ENCODE data around the gene GRSF1. TPM values are rescaled to one million over a fixed set of nuclear protein-coding genes. Genes with fewer than 3 reads are reported as not detected.

Gene GRSF1
- total and polyA plus RNA-seq, 2 of the 13 experiments (the other 11 are each of a cell fraction or from before 2014, with no cell fraction given), result 66.5 to 103 TPM

DNA sequence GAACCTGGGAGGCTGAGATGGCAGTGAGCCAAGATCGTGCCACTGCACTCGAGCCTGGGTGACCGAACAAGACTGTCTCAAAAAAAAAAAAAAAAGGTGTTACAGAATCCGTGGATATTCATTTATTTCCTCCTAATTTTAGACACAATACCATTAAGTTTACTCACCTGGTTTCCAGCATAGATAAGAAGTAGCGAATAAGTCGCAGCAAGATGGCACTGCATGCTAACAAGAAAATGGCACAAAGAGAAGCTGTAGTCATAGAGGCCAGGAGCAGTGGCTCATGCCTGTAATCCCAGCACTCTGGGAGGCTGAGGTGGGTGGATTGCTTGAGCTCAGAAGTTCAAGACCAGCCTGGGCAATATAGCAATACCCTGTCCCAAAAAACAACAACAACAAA is 45.5 kb upstream of the GRSF1 start (continued):
- TF ChIP-seq, protein P1, sequence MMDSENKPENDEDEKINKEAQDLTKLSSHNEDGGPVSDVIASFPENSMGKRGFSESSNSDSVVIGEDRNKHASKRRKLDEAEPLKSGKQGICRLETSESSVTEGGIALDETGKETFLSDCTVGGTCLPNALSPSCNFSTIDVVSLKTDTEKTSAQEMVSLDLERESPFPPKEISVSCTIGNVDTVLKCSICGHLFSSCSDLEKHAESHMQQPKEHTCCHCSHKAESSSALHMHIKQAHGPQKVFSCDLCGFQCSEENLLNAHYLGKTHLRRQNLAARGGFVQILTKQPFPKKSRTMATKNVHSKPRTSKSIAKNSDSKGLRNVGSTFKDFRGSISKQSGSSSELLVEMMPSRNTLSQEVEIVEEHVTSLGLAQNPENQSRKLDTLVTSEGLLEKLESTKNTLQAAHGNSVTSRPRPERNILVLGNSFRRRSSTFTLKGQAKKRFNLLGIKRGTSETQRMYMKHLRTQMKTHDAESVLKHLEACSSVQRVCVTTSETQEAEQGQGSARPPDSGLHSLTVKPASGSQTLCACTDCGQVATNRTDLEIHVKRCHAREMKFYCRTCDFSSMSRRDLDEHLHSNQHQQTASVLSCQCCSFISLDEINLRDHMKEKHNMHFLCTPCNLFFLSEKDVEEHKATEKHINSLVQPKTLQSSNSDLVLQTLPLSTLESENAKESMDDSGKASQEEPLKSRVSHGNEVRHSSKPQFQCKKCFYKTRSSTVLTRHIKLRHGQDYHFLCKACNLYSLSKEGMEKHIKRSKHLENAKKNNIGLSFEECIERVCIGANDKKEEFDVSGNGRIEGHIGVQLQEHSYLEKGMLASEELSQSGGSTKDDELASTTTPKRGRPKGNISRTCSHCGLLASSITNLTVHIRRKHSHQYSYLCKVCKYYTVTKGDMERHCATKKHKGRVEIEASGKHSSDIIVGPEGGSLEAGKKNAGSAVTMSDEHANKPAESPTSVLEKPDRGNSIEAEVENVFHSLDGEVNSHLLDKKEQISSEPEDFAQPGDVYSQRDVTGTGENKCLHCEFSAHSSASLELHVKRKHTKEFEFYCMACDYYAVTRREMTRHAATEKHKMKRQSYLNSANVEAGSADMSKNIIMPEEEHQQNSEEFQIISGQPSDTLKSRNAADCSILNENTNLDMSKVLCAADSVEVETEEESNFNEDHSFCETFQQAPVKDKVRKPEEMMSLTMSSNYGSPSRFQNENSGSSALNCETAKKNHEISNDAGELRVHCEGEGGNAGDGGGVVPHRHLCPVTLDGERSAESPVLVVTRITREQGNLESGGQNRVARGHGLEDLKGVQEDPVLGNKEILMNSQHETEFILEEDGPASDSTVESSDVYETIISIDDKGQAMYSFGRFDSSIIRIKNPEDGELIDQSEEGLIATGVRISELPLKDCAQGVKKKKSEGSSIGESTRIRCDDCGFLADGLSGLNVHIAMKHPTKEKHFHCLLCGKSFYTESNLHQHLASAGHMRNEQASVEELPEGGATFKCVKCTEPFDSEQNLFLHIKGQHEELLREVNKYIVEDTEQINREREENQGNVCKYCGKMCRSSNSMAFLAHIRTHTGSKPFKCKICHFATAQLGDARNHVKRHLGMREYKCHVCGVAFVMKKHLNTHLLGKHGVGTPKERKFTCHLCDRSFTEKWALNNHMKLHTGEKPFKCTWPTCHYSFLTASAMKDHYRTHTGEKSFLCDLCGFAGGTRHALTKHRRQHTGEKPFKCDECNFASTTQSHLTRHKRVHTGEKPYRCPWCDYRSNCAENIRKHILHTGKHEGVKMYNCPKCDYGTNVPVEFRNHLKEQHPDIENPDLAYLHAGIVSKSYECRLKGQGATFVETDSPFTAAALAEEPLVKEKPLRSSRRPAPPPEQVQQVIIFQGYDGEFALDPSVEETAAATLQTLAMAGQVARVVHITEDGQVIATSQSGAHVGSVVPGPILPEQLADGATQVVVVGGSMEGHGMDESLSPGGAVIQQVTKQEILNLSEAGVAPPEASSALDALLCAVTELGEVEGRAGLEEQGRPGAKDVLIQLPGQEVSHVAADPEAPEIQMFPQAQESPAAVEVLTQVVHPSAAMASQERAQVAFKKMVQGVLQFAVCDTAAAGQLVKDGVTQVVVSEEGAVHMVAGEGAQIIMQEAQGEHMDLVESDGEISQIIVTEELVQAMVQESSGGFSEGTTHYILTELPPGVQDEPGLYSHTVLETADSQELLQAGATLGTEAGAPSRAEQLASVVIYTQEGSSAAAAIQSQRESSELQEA (CRISPR knock-in tag; IDR thresholded peaks at IDR 0.05; ENCODE audit: not compliant biosample characterization), result no peak
- no peak for TF ChIP-seq FOSL1 (CRISPR knock-in tag; IDR thresholded peaks at IDR 0.05; ENCODE audit: borderline replicate concordance)

DNA sequence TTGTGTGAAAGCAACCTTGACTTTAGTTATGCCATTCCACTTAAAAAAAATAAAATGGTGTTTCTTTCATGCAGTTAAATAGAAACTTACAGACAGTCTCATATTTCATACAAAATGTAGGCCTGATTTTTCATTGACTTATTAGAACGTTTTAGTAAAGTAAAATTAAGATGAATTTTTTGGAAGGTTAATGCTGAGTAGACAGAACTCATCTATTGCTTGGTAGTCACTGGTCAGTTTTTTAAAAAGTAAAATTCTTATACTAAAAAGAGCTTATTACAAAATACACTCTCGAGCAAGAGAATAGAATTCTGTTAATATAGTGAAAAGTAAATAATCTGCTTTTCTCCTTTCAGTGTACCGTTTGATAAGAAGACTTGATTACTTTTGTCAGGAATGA is 41.0 kb upstream of the GRSF1 start:
- in situ Hi-C loops (cut with HindIII; ENCODE audit: extremely low pct_ligation_motif_present, low pct_unique_long_range_greater_than_20kb), result no loop called here
- Histone ChIP-seq H3K27me3 (ENCODE audit: control insufficient read depth in 1 of 2, insufficient read depth in 2 of 2, low read length in 2 of 2) (no peaks in the 10 kb centered on the region), H3K9me3 (ENCODE audit: low read length) (no peaks in the 10 kb centered on the region), H4K20me1 (ENCODE audit: insufficient read depth, low read length) (no peaks in the 10 kb centered on the region), H3K9ac (ENCODE audit: insufficient read depth, low read depth, low read length) (no peak overlapping the region), H3K79me2 (ENCODE audit: insufficient read depth, low read length) (no peaks in the 10 kb centered on the region), H3K27ac (ENCODE audit: extremely low read length, insufficient read depth, low read length) (no peak overlapping the region), H3K4me2 (ENCODE audit: low read depth, low read length) (no peak overlapping the region), H3K4me3 (replicated peaks in 1 of 3; ENCODE audit: insufficient read depth in 1 of 3, low read depth in 2 of 3, low read length in 3 of 3) (no peak overlapping the region), H2AFZ (ENCODE audit: low read length) (no peak overlapping the region), H3K4me1 (ENCODE audit: insufficient read depth, low read length) (no peaks in the 10 kb centered on the region), H3K36me3 (replicated peaks in 1 of 2; ENCODE audit: control insufficient read depth in 1 of 2, insufficient read depth in 2 of 2, low read length in 2 of 2) (no peaks in the 10 kb centered on the region)
- no peak for ATAC-seq
- no TSS peak for BruUV-seq (replicated peaks)
- intact Hi-C loops (cut with micrococcal nuclease; ENCODE audit: unreplicated experiment), result loop anchor here (1.0 kb wide), 1 partner anchor 128 kb away; no protein-coding TSS in a partner anchor
- peak; percentile 90 for TF ChIP-seq MAFF (IDR thresholded peaks at IDR 0.05; ENCODE audit: low read depth, low read length)
- TF ChIP-seq TOPORS (CRISPR knock-in tag; IDR thresholded peaks at IDR 0.05), result no peak
- TF ChIP-seq KAT7 (CRISPR knock-in tag; IDR thresholded peaks at IDR 0.05; ENCODE audit: borderline replicate concordance), result no peak
- TF ChIP-seq MAFK (conservative IDR thresholded peaks at IDR 0.05 in 1 of 2, IDR thresholded peaks at IDR 0.05 in 1 of 2; ENCODE audit: low read length in 2 of 2), result peak; percentile 84 to 95
- TF ChIP-seq JUNB (CRISPR knock-in tag; IDR thresholded peaks at IDR 0.05; ENCODE audit: borderline replicate concordance), result no peak
- ChIA-PET POLR2A (no interaction called here), CTCF (ENCODE audit: low intra/inter-chr PET ratio, low total read pairs) (no interaction called here)
- no peak for DNase-seq (ENCODE audit: low spot score)
- no peak for FAIRE-seq
- WGBS (ENCODE audit: low lambda C conversion rate), result 4% methylated on average over 3 of the region's 3 CpGs
